K562 (cell line): ENCODE measurements around the gene STPG4. TPM values are rescaled to one million over a fixed set of nuclear protein-coding genes. Genes with fewer than 3 reads are reported as not detected.

Experiments
- ETV6 ChIP-seq, 3 experiments: fragments of 150-350 bp in 1 of 3; sonication (generic) in 1 of 3; formaldehyde crosslinking in 1 of 3; IDR thresholded peaks; 2 replicates each; pipeline versions ENCODE4 v1.6.1 to v1.8.0; 2014 to 2022; ENCODE audit warnings: borderline replicate concordance in 2 of 3, low read depth in 2 of 3, antibody characterized with exemption in 1 of 3, low read length in 1 of 3, mild to moderate bottlenecking in 1 of 3, missing genetic modification reagents in 1 of 3
- FOS ChIP-seq: IDR thresholded peaks from 3 replicates; pipeline ENCODE4 v1.6.1; 2011; ENCODE audit not compliant: insufficient read length; ENCODE audit errors: extremely low read depth
- FOXK2 ChIP-seq, 2 experiments: fragments of 450-650 bp; IDR thresholded peaks in 1 of 2; conservative IDR thresholded peaks in 1 of 2; 2 replicates each; pipeline ENCODE4 v1.6.1; 2016; ENCODE audit warnings: low read depth in 2 of 2, mild to moderate bottlenecking in 1 of 2
- GABPB2 ChIP-seq: fragments of 250-450 bp; sonication (Bioruptor Pico); conservative IDR thresholded peaks from 2 replicates; pipeline ENCODE4 v1.5.1; 2021; ENCODE audit warnings: mild to moderate bottlenecking
- HIVEP1 ChIP-seq: fragments of 250-450 bp; sonication (Bioruptor Pico); IDR thresholded peaks from 2 replicates; pipeline ENCODE4 v1.4.0; 2020; ENCODE audit warnings: mild to moderate bottlenecking
- HNRNPL ChIP-seq: fragments of 200-400 bp; formaldehyde crosslinking; IDR thresholded peaks from 2 replicates; pipeline ENCODE4 v1.6.1; 2017; ENCODE audit warnings: low read depth, mild to moderate bottlenecking, low read length
- MYNN ChIP-seq, 2 experiments: sonication (generic); formaldehyde crosslinking in 1 of 2; IDR thresholded peaks; 2 replicates each; pipeline versions ENCODE4 v1.5.0 to v1.6.1; 2016 to 2020; ENCODE audit warnings: antibody characterized with exemption in 1 of 2, missing genetic modification reagents in 1 of 2
- NFE2 ChIP-seq: IDR thresholded peaks from 2 replicates; pipeline ENCODE4 v1.6.1; 2014; ENCODE audit warnings: antibody characterized with exemption, low read depth
- NUFIP1 ChIP-seq: fragments of 450-650 bp; IDR thresholded peaks from 2 replicates; pipeline ENCODE4 v1.6.1; 2018; ENCODE audit not compliant: partially characterized antibody
- PYGO2 ChIP-seq: fragments of 450-650 bp; IDR thresholded peaks from 2 replicates; pipeline ENCODE4 v1.6.1; 2016; ENCODE audit warnings: mild to moderate bottlenecking, missing genetic modification characterization, moderate library complexity, missing compliant biosample characterization
- RBM34 ChIP-seq: fragments of 200-400 bp; formaldehyde crosslinking; IDR thresholded peaks from 2 replicates; pipeline ENCODE4 v1.6.1; 2018; ENCODE audit warnings: low read length, borderline replicate concordance; ENCODE audit not compliant: insufficient read depth
- SNIP1 ChIP-seq: fragments of 450-650 bp; IDR thresholded peaks from 2 replicates; pipeline ENCODE4 v1.7.1; 2017; ENCODE audit warnings: low read depth, mild to moderate bottlenecking
- TCF7 ChIP-seq: sonication (generic); IDR thresholded peaks from 2 replicates; pipeline ENCODE4 v1.6.1; 2016; ENCODE audit warnings: antibody characterized with exemption, borderline replicate concordance
- ZNF143 ChIP-seq: sonication (generic); formaldehyde crosslinking; IDR thresholded peaks from 2 replicates; pipeline ENCODE4 v1.9.0; 2022; ENCODE audit warnings: mild to moderate bottlenecking, missing genetic modification reagents
- ZNF146 ChIP-seq: IDR thresholded peaks from one replicate; pipeline ENCODE4 v1.6.1; 2018; ENCODE audit warnings: missing compliant biosample characterization; ENCODE audit not compliant: unreplicated experiment
- polyA plus RNA-seq, 8 experiments: library from polyadenylated mRNA; depleted of rRNA in 4 of 8; stranded (reverse) in 5 of 8; unstranded in 3 of 8; fragments of >200 nt; fragmentation: Nextera tagmentation in 2 of 8; fragmentation: Illumina TruSeq in 1 of 8; extraction: Ambion mirVana in 2 of 8; extraction: Trizol in 1 of 8; gene quantifications; 2 replicates each; pipeline versions ENCODE4 v1.2.1 to v1.2.3, GENCODE V29; 2011 to 2014; ENCODE audit warnings: inconsistent platforms in 1 of 8, missing spikeins in 1 of 8
- total RNA-seq, 7 experiments: library from RNA; depleted of rRNA in 6 of 7; stranded (reverse); fragments of >200 nt in 6 of 7; fragmentation: Illumina TruSeq in 2 of 7; extraction: Trizol in 2 of 7; gene quantifications; 2 replicates each; pipeline versions ENCODE4 v1.2.1 to v1.2.3, GENCODE V29; 2011 to 2021; ENCODE audit warnings: low replicate concordance in 1 of 7
- TF ChIP-seq, protein P1 (sequence below): fragments of 200-400 bp; formaldehyde crosslinking; IDR thresholded peaks from 2 replicates; pipeline ENCODE4 v1.6.1; 2017; ENCODE audit warnings: mild to moderate bottlenecking, low read depth, low read length, moderate library complexity
- TF ChIP-seq, protein P2 (sequence below), 2 experiments: fragments of 450-650 bp; IDR thresholded peaks; 2 replicates each; pipeline ENCODE4 v1.6.1; 2016
- TF ChIP-seq, protein P3 (sequence below): fragments of 200-800 bp; sonication (Bioruptor generic); IDR thresholded peaks from 2 replicates; pipeline ENCODE4 v1.6.1; 2017; ENCODE audit warnings: missing genetic modification characterization, missing compliant biosample characterization
- TF ChIP-seq, protein P4 (sequence below): sonication (generic); IDR thresholded peaks from 2 replicates; pipeline ENCODE4 v1.6.1; 2016
- TF ChIP-seq, protein P5 (sequence below): fragments of 250-450 bp; sonication (Bioruptor Pico); IDR thresholded peaks from 2 replicates; pipeline ENCODE4 v1.5.0; 2021
- TF ChIP-seq, protein P6 (sequence below): fragments of 450-650 bp; formaldehyde crosslinking; IDR thresholded peaks from 2 replicates; pipeline ENCODE4 v1.4.0; 2022; ENCODE audit warnings: missing genetic modification characterization

STPG4 gene
- total and polyA plus RNA-seq, 9 of the 15 experiments (the other 6 are each of a cell fraction or from before 2014, with no cell fraction given): 0.10 to 0.68 (median 0.22) TPM; not detected in 6

DNA sequence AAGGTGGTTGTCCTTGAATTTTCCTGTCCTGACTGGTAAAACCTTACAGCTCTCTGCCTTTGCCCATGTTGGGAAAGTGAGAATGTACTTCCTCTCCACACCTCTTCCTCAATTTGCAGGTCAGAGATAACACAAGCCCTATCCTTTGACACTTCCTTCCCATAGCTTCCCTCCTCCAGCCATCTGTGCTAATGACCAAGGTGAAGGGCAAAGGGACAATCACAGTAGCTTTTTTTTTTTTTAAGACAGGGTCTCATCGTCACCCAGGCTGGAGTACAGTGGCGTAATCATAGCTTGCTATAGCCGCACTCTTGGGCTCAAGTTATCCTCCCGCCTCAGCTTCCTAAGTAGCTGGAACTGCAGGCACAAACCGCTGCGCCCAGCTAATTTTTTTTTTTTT is 24.3 kb upstream of the STPG4 start (continued):
- TF ChIP-seq ZNF146 (CRISPR knock-in tag) (no peak), PYGO2 (no peak), ZNF143 (CRISPR knock-in tag) (no peak), FOS (no peak), NUFIP1 (no peak), ETV6 (IDR thresholded peaks at IDR 0.05; ENCODE audit: borderline replicate concordance in 1 of 2, low read depth in 2 of 2, low read length in 1 of 2) (peak; percentile 84 to 93), ETV6 (CRISPR knock-in tag; IDR thresholded peaks at IDR 0.05; ENCODE audit: borderline replicate concordance) (no peak), HIVEP1 (CRISPR knock-in tag) (no peak), SNIP1 (no peak), FOXK2 (conservative IDR thresholded peaks at IDR 0.05 in 1 of 2, IDR thresholded peaks at IDR 0.05 in 1 of 2; ENCODE audit: low read depth in 2 of 2) (no peak), HNRNPL (no peak), RBM34 (no peak), NFE2 (no peak), MYNN (IDR thresholded peaks at IDR 0.05) (peak; percentile 40; the same call in 1 of the 2 replicates), MYNN (CRISPR knock-in tag; IDR thresholded peaks at IDR 0.05) (no peak), TCF7 (no peak), GABPB2 (CRISPR knock-in tag) (no peak)
- TF ChIP-seq, protein P1, sequence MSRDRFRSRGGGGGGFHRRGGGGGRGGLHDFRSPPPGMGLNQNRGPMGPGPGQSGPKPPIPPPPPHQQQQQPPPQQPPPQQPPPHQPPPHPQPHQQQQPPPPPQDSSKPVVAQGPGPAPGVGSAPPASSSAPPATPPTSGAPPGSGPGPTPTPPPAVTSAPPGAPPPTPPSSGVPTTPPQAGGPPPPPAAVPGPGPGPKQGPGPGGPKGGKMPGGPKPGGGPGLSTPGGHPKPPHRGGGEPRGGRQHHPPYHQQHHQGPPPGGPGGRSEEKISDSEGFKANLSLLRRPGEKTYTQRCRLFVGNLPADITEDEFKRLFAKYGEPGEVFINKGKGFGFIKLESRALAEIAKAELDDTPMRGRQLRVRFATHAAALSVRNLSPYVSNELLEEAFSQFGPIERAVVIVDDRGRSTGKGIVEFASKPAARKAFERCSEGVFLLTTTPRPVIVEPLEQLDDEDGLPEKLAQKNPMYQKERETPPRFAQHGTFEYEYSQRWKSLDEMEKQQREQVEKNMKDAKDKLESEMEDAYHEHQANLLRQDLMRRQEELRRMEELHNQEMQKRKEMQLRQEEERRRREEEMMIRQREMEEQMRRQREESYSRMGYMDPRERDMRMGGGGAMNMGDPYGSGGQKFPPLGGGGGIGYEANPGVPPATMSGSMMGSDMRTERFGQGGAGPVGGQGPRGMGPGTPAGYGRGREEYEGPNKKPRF: no peak
- TF ChIP-seq, protein P2, sequence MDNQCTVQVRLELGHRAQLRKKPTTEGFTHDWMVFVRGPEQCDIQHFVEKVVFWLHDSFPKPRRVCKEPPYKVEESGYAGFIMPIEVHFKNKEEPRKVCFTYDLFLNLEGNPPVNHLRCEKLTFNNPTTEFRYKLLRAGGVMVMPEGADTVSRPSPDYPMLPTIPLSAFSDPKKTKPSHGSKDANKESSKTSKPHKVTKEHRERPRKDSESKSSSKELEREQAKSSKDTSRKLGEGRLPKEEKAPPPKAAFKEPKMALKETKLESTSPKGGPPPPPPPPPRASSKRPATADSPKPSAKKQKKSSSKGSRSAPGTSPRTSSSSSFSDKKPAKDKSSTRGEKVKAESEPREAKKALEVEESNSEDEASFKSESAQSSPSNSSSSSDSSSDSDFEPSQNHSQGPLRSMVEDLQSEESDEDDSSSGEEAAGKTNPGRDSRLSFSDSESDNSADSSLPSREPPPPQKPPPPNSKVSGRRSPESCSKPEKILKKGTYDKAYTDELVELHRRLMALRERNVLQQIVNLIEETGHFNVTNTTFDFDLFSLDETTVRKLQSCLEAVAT (IDR thresholded peaks at IDR 0.05): no peak
- TF ChIP-seq, protein P3, sequence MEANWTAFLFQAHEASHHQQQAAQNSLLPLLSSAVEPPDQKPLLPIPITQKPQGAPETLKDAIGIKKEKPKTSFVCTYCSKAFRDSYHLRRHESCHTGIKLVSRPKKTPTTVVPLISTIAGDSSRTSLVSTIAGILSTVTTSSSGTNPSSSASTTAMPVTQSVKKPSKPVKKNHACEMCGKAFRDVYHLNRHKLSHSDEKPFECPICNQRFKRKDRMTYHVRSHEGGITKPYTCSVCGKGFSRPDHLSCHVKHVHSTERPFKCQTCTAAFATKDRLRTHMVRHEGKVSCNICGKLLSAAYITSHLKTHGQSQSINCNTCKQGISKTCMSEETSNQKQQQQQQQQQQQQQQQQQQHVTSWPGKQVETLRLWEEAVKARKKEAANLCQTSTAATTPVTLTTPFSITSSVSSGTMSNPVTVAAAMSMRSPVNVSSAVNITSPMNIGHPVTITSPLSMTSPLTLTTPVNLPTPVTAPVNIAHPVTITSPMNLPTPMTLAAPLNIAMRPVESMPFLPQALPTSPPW (CRISPR knock-in tag): no peak
- TF ChIP-seq, protein P4, sequence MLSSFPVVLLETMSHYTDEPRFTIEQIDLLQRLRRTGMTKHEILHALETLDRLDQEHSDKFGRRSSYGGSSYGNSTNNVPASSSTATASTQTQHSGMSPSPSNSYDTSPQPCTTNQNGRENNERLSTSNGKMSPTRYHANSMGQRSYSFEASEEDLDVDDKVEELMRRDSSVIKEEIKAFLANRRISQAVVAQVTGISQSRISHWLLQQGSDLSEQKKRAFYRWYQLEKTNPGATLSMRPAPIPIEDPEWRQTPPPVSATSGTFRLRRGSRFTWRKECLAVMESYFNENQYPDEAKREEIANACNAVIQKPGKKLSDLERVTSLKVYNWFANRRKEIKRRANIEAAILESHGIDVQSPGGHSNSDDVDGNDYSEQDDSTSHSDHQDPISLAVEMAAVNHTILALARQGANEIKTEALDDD: no peak
- TF ChIP-seq, protein P5, sequence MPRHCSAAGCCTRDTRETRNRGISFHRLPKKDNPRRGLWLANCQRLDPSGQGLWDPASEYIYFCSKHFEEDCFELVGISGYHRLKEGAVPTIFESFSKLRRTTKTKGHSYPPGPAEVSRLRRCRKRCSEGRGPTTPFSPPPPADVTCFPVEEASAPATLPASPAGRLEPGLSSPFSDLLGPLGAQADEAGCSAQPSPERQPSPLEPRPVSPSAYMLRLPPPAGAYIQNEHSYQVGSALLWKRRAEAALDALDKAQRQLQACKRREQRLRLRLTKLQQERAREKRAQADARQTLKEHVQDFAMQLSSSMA: no peak
- TF ChIP-seq, protein P6, sequence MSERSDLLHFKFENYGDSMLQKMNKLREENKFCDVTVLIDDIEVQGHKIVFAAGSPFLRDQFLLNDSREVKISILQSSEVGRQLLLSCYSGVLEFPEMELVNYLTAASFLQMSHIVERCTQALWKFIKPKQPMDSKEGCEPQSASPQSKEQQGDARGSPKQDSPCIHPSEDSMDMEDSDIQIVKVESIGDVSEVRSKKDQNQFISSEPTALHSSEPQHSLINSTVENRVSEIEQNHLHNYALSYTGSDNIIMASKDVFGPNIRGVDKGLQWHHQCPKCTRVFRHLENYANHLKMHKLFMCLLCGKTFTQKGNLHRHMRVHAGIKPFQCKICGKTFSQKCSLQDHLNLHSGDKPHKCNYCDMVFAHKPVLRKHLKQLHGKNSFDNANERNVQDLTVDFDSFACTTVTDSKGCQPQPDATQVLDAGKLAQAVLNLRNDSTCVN (CRISPR knock-in tag): no peak
